ENCODE results near the gene DCST2. TPM values are rescaled to one million over a fixed set of nuclear protein-coding genes. Genes with fewer than 3 reads are reported as not detected.
A peak's percentile ranks its signal among the peaks of the same experiment; 100 is the strongest.

DCST2 gene
- total RNA-seq, 1 donor from 2014 or later = 5.5 TPM

DNA sequence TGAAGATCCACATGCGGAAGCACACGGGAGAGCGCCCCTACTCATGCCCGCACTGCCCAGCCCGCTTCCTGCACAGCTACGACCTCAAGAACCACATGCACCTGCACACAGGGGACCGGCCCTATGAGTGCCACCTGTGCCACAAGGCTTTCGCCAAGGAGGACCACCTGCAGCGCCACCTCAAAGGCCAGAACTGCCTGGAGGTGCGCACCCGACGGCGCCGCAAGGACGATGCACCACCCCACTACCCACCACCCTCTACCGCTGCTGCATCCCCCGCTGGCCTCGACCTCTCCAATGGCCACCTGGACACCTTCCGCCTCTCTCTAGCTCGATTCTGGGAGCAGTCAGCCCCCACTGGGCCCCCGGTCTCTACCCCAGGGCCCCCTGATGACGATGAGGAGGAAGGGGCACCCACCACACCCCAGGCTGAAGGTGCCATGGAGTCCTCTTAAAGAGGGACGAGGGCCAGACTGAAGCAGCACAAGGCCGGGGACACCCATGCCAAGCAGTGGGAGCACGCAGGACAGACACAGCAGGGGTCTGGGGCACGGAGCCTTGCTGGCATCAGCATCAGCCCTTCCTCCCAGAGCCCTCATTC lies 17.2 kb downstream of the DCST2 start:
- DNase-seq (ENCODE audit: low spot score) (no peak), ATAC-seq (no peak)
- intact Hi-C loops (cut with DNase I) = no loop called here

GRCh38 chr1:155015527-155016230 lies 17.9 kb downstream of the DCST2 start:
- no peak for ATAC-seq
- DNase-seq (ENCODE audit: low spot score) = no peak
- intact Hi-C loops (cut with DNase I) = no loop called here

GRCh38 chr1:155014709-155015508 lies 18.7 kb downstream of the DCST2 start:
- no peak for ATAC-seq
- DNase-seq (ENCODE audit: low spot score) = no peak
- intact Hi-C loops (cut with DNase I) = no loop called here

DNA sequence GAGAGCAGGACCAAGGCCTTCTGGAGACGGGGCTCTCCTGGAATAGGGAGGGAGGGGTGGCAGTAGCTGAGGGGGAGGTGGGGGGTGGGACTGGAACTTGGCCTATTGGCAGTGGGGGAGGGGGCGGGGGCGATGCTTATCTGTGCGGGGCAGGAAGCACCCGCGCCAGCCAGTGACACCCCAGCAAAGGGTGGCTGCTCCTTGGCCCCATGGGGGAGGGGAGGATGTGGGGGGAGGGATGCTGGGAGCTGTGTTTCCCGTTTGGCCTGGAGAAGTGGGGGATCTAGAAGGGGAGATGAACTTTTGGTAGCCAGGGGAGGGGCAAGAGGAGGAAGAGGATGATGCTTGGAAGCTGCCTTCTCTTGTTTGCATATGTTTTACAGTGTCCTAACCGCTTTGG lies 19.9 kb downstream of the DCST2 start:
- intact Hi-C loops (cut with DNase I) = no loop called here
- DNase-seq (ENCODE audit: low spot score) (no peak), ATAC-seq (no peak)

- intact Hi-C loops (cut with DNase I) = no loop called here
- no peak for DNase-seq (ENCODE audit: low spot score)
- ATAC-seq = no peak
These were observed 20.6 kb downstream of the DCST2 start for GRCh38 chr1:155012776-155013602.

DNA sequence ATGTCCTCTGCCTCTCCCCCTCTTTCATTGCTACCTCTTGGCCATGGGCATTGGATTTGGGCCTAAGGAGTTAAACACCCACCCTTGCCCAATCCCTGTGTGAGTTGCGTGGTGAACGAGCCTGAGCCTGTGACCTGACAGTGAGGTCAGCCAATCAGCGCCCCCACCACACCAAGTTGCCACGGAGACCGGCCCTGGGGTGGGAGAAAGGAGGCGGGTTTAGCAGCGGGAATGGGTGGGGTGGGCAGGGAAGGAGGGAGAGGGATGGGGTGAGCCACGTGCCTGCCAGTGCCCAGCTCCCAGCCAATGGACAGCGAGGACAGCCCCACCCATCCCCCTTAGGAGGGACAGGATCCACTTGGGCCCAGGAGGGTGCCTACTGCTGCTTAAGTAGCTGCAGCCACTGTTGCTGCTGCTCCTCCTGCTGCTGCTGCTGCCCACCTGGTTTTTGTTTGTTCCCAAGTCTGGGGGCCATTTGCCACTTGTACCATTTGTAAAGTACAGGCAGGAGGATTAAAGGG lies 21.5 kb downstream of the DCST2 start:
- DNase-seq (ENCODE audit: low spot score) (peak; percentile 88), ATAC-seq (peak; percentile 78)
- intact Hi-C loops (cut with DNase I) = no loop called here

DNA sequence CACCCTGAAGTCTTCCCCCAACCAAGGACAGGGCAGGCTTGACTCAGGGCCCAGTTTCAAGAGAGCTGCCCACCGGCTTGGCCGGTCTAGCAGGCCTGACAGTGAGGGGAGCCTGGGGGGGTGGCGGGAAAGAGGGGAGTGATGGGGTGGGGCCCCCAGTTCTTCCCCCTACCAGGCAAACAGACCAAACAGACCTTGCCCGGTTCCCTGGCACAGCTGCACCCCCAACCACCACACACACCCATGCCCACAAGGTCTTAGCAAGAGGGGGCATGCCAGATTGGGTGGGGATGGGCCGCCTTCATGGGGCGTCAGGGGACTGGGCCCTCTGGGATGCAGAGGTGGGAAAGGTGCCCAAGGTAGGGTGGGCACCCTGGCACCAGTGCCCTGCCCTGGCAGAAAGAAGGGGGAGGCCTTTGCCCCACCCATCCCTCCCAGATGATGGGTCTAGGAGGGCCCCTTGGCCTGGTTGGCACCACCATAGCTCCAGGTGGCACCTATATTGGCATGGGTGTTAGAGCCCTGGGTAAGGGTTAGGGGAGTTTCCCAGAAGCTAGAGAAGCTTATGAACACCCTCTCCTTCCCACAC lies 22.1 kb downstream of the DCST2 start:
- ATAC-seq (no peak), DNase-seq (ENCODE audit: low spot score) (no peak)
- intact Hi-C loops (cut with DNase I) = no loop called here

GRCh38 chr1:155011004-155011416 lies 22.6 kb downstream of the DCST2 start:
- ATAC-seq (no peak), DNase-seq (ENCODE audit: low spot score) (no peak)
- intact Hi-C loops (cut with DNase I) = no loop called here

DNA sequence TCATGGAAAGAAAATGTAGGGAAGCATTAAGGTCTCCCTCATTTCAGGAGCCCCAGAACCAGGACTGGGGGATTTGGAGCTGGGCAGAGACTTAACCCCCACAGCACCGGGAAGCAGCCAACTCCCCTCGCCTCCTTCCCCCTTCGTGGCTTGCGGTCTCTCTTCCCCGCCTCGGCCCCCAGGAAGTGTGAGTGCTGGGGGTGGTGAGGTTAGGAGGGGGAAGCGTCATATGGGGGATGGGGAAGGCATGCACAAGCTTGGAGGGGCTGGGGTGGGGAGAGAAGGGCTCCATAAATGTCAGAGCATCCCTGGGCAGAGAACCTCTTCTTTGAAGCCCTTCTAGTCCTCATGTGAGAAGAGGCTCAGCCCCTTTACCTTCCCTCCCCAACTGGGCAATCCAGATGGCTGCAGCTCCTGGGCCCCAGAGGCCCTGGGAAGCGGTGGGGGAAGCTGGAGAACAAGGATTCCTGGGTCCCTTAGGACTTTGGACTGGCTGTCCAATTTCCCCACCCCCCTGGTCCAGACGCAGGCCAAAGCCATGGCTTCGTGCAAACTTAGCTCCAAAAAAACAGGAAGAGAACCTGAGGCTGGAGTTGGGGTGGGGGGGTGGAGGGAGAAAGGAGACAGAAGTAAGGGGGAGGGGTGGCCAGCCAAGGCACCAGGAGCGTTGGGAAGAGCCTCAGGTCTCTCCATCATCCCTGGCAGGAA lies 23.2 kb downstream of the DCST2 start:
- no peak for DNase-seq (ENCODE audit: low spot score)
- intact Hi-C loops (cut with DNase I) = no loop called here
- ATAC-seq = no peak

DNA sequence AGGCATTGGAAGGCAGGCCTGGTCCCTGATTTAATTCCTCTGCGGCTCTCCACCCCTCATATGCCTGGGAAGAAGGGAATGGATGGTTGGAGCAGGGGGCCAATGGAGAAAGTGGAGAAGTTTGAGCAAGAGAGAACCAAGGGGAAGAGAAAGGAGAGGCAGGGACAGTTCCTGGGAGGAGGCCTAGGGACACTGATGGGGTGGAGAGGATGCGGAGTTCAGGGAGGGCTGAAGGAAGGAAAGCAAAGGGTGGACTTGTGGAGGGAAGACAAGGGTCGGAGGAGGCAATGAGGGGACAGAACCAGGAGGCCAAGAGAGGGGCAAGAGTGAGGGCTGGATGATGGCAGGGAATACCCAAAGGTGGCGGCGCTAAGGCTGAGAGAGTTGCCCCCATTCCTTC lies 23.8 kb downstream of the DCST2 start:
- intact Hi-C loops (cut with DNase I) = no loop called here
- no peak for DNase-seq (ENCODE audit: low spot score)
- no peak for ATAC-seq

DNA sequence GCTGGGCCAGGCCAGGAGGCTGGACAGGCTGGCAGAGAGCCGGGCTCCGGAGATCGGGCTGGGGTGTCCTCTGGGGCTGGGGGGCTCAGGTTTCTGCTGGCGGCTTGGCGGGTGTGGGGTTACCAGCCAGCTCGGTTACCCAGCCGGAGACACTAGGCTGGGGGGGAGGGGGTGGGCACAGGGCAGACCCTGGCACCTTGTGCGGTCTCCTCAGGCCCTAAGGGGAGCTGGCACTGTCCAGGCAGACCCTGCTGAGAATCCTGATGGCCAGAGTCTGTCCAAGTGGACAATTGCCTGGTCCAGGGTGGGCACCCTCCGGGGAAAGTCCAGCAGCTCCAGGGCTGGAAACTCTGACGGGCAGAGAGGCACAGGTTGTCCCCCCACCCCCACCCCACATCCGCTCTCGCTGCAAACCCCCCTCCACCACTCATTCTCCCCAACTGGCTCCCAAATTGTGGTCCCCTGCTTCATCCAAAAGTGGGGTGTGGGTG lies 24.3 kb downstream of the DCST2 start:
- ATAC-seq = no peak
- intact Hi-C loops (cut with DNase I) = no loop called here
- DNase-seq (ENCODE audit: low spot score) = no peak

DNA sequence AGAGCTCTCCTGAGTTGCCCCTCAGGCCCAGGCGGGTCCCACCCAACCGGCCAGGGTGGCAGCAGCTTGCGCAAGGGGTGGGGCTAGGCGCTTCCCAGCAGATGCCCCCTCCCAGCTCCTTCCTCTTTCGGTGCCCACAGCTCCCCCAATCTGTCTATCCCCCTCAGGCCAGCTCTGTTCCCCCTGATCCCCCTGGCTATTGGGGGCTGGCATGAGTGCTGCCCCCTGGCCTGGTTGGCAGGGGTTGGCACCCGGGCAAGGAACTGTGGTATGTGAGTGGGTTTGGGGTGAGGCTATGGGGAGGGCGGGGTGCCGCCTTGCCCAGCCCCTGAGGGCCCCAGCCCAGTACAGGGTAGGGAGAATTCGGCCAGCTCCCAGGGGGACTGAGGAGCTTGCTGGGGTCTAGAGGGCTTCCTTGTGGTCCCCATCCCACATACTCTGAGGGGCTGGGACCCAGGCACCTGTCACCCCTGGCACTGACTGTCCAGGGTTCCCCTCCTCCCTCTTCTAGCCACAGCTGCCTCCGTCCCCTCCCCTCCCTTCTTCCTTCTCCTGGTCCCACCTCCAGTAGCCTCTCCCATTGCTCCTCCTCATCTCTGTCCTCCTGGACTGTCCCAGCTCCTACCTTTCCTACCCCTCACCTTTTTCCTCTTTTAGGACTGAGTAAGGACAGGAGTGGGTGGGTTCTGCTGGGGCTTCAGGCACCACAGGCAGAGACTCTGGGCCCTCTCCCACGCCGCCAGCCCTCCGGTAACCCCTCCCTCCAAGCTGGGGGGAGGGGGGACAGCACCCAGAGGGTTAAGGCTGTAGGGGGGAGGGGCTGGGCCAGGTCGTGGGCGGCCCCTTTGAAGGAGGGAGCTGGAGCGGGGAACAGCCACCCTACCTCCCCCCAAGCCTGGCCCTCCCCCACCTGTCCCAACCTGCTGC lies 25.3 kb downstream of the DCST2 start:
- DNase-seq (ENCODE audit: low spot score) (no peak), ATAC-seq (no peak)
- intact Hi-C loops (cut with DNase I) = no loop called here

- no peak for DNase-seq (ENCODE audit: low spot score)
- no peak for ATAC-seq
- intact Hi-C loops (cut with DNase I) = no loop called here
These were observed 26.2 kb downstream of the DCST2 start for GRCh38 chr1:155007251-155007828.

- intact Hi-C loops (cut with DNase I) = no loop called here
- ATAC-seq (no peak), DNase-seq (ENCODE audit: low spot score) (no peak)
These were observed 26.9 kb downstream of the DCST2 start for GRCh38 chr1:155006601-155007101.

- DNase-seq (ENCODE audit: low spot score) (no peak), ATAC-seq (no peak)
- intact Hi-C loops (cut with DNase I) = no loop called here
These were observed 28.2 kb downstream of the DCST2 start for GRCh38 chr1:155005076-155006011.

Data from sciatic nerve (tissue), 2 donors.